ENCODE measurements around the gene UBE2S.
"Not testable (repeated sequence)": the region's sequence is repeated elsewhere in the genome, so short reads cannot be mapped to it uniquely, and the experiment has no call there.

UBE2S gene

DNA sequence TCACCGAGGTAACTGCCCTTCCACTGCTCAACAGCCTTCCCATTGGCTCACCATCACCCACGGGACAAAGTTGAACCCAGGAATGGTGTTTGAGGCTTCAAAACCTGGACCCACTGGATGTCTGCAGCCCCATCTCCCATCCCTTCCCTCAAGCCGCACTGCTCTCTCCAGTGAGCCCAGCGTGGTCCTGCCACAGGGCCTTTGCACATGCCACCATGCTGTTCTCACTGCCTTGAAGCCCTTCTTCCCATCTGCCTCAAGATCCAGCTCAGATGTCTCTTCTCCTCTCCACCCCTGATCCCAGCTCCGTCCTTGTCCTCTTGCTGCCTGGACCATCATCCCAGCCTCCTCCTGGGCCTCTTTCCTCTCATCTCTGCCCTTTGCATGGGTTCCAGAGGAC is 31.5 kb upstream of the UBE2S start:
- DNase-seq = no peak

DNA sequence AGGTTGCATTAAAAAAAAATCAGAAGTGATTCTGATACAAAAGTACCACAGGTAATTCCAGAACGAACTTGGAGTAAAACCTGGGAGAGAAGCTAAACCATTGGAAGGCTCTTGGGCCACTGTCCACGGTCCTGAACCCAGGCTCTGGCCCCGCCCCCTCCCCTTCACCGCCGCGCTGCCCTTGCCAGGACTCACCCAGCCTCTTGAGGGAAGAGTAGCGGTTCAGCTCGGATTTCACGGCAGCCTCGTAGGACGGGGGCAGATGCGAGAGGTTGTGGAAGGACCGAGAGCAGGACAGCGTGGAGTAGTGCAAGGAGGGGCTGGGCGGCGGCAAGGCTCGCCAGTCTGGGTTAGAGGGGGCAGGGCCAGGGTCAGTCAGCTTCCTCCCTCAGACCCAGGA is 29.8 kb upstream of the UBE2S start:
- no peak for DNase-seq

DNA sequence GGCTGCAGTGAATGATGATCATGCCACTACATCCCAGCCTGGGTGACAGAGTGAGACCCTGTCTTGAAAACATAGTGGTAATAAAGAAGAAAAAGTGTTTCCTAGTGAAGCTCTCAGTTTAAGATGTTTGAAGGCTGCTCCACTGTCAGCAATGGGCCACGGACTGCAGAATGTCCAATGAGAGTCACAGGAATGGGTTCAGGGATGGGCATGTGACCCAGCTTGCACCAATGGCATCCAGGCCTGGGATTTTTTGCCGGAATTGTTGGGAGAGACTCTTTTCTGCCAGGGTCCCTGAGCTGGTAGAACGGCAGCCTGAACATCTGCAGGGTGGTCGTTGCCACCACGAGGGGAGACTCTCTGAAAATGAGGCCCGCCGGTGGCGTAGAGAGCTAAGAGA is 29.3 kb upstream of the UBE2S start:
- DNase-seq = no peak

DNA sequence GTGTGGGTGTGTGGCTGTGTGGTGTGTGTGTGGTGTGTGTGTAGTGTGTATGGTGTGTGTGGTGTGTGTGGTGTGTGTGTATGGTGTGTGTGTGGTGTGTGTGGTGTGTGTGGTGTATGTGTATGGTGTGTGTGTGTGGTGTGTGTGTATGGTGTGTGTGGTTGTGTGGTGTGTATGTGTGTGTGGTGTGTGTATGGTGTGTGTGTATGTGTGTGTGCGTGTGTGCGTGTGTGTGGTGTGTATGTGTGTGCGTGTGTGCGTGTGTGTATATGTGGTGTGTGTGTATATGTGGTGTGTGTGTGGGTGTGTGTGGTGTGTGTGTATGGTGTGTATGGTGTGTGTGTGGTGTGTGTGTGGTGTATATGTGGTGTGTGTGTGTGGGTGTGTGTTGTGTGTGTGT is 27.4 kb upstream of the UBE2S start:
- no peak for DNase-seq

DNA sequence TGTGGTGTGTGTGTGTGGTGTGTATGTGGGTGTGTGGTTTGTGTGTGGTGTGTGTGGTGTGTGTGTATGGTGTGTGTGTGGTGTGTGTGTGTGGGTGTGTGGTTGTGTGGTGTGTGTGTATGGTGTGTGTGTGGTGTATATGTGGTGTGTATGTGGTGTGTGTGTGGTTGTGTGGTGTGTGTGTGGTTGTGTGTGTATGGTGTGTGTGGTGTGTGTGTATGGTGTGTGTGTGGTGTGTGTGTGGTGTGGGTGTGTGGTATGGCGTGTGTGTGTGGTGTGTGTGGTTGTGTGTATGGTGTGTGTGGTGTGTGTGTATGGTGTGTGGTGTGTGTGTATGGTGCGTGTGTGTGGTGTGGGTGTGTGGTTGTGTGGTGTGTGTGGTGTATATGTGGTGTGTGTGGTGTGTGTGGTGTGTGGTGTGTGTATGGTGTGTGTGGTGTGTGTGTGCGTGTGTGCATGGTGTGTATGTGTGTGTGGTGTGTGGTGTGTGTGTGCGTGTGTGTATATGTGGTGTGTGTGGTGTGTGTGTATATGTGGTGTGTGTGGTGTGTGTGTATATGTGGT is 26.9 kb upstream of the UBE2S start:
- no peak for DNase-seq

DNA sequence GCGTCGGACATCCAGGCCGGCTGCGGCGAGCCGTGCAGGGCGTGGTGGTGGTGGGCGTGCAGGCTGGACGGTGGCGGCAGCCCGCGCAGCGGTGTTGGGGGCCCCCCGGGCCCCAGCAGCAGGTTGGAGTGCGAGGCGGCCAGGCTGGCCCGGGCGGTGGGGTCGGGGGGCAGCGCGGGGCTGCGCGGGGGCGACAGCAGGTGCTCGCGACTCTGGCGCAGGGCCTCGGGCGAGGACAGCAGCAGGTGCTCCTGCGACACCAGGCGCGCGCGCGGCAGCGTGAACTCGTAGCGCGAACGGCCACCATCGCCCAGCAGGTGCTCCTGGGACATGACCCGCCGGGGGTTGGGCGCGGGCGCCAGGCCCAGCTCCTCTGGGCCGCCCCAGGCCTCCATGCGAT is 25.7 kb upstream of the UBE2S start:
- no peak for DNase-seq

DNA sequence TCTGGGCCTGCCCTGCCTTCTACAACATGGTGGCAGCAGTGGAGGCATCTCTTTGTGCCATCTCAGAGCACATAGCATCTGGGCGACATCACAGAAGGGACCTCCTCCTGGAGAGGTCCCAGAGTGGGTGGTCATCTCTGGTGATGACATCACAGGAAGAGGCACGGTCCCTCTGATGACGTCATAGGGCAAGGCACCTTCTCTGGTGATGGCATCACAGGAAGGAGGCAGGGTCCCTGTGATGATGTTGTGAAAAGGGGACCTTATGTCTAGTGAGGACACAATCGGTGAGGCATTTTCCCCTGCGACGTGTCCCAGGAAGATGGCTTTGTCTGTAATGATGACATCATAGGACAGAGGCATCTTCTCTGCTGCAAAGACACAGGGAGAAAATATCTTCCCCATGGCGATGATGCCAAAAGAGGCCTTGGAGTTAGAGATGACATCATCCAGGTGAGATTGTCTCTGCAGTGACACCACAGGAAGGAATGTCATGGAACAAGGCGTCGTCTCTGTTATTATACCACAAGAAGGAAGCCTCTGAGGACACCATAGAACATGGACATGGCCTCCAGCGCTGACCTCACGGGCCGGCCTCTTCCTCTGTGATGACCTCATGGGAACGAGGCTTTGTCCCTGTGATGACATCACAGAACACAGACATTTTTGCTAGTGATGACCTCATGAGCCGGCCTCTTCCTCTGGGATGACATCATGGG is 24.8 kb upstream of the UBE2S start:
- no peak for DNase-seq

DNA sequence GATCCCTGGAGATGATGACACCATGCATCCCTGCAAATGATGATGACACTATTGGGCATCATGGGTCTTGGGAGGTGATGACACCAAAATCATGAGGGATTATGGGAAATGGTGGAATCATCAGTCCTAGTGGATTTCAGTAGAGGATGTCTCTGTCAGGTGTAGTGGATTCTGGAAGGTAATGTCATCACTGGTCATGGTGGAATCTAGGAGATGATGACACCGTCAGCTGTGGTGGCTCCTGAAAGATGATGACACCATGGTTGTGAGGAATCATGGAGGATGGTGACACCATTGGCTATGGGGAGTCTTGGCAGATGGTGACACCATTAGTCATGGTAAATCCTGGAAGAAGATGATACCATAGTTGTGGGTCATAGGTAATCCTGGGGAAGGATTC is 23.6 kb upstream of the UBE2S start:
- no peak for DNase-seq

DNA sequence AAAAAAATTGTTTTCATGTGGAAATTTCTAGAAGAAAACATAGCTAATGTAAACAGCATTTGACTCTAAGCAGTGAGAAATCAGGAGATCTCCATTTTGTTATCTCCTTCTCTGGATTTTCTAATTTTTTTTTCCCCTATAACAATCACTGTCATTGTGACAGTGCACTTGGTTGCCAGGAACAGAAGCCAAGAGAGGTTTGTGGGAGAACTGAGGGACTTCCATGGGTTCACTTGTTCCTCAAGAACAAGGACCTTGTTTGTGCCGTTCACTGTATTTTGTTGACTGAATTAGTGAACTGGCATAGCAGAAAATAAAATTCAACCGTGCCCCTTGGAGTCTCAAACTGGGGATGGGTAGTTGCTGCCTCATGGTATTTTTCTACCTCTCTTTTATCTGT is 18.5 kb upstream of the UBE2S start:
- no peak for DNase-seq

DNA sequence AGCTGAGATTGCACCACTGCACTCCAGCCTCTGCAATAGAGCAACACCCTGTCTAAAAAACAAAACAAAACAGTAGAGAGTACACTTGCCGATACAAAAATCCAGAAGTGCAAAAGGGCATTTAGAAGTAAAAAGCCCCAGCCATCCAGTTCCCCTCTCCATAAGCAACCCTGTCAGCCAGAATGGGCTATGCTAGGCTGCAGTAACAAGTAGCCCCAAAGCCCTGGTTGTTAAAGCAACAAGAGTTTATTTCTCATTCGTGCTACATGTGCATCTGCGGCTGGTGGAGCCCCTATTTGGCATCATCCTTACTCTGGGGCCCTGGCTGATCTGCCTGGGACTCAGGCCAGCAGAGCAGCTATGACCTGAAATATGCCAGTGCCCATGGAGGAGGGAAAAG is 16.9 kb upstream of the UBE2S start:
- DNase-seq = no peak

DNA sequence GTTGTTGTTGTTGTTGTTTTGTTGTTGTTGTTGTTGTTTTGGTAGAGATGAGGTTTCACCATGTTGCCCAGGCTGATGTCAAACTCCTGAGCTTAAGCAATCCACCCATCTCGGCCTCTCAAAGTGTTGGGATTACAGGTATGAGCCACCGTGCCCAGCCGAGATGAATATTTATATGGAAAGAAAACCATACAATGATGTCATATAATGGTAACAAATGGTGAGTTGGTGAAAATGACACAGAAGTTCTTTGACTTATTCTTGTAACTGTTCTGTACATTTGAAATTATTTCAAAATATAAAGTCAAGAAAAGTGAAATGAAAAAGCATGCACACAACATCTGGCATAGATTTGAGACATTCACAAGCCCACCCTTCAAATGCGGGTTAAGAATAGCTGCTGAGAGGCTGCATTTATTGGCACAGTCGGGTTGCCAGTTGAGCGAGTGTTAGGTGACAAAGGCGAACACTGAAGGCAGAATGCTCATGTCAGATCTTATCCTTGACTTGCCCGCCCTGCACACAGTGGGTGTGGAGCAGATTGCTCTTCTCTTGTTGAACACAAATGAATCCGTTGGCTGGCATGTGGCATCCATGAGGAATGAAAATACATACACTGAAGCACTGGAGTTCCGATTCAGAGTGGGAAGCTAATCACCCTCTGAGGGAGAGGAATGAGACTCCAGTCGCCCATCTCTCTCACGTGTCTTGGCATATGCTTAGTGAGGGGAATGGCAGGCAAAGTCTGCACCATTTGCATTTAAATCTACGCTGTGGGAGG is 15.8 kb upstream of the UBE2S start:
- DNase-seq = no peak

DNA sequence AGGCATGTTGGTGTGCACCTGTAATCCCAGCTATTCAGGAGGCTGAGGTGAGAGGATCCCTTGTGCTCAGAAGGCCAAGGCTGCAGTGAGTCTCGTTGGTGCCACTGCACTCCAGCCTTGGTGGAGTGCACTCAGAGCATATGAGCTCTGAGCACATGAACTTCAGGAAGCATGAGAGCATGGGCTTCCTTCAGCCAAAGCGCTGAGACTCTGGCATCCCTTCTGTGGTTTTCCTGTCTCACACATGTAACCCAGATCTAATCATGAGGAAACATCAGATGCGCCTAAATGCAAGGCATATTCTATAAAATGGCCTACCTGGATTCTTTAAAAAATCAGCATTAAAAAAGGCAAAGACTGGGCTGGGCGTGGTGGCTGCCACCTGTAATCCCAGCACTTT is 13.7 kb upstream of the UBE2S start:
- DNase-seq = not testable (repeated sequence)

DNA sequence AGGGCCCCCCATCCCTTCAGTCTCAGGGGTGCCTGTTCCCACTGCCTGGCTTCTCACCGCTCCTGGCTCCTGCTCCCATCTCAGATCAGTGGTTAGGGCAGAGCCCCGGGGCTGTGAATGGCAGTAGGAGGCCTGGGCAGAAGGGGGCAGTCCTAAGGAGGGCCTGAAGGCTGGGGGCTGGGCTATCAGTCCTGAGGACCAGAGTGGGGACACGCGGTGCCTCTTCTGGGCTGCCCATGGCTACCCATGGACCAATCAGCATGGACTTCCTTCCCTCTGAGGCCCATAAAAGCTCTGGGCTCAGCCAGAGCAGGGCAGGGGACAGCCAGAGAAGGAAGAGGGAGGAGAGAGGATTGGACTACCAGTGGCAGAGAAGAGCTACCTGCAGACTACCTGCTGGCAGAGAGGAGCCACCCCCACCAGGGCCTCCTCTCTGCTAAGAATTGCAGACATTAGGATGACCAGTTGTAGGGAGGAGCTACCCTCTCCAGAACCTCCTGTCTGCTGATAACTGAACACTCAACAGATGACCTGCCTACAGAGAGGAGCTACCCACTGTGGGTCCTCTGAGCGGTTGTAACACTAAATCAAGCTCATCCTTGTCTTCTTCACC is 12.1 kb upstream of the UBE2S start:
- no peak for DNase-seq

DNA sequence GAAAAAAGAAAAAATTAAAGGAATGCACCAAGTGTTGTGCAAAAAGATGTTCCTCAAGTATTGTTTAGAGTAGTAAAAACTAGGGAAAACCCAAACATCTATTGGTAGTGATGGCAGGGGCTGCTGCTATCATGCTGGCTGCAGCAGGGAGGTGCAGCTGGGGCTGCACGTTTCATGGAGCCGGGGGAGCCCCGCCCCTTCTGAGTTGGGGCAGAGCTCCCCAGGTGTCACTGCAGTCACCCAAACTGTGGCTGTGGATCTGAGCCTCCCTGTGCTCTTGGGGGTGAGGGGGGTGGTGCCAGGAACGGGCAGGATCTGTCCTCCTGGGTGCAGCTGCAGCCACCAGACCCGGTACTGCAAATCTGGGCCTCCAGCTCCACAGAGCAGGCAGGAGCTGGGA is 11.5 kb upstream of the UBE2S start:
- DNase-seq = no peak

DNA sequence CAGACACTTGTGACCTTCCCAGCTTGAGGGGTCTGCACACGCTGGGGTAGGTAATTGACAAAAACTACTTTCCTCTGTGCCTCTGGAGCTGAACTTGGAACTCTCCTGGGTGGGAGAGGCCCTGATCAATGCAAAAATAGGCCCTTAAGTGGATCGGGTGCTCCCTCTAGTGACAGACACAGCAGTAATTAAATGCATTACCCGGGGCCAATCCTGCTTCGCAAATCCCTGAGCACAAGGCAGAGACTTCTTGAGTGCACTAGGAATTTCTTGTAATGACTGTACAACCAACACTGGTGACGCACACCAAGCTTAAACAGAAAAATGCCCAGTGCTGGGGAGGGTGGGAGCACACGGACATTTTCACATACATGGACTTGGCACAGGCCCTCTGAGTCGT is 10.6 kb upstream of the UBE2S start:
- peak; percentile 49 to 63 for DNase-seq

DNA sequence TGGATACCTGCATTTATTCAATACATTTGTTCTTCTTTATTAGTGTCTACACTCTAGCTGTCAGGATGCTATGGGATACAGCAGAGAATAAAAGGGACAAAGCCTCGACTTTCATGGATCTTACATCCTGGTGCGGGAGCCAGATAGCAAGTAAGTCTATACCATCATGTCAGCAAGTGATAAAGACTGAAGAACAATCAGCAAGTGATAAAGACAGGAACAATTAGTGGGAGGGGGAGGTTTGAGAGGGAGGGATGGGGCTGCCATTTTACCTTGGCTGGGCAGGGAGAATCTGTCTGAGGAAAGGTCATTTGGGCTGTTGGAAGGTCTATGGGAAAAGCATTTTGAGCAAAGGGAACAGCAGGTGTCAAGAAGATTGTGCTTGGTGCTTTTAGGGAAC is 2.6 kb upstream of the UBE2S start:
- no peak for DNase-seq

DNA sequence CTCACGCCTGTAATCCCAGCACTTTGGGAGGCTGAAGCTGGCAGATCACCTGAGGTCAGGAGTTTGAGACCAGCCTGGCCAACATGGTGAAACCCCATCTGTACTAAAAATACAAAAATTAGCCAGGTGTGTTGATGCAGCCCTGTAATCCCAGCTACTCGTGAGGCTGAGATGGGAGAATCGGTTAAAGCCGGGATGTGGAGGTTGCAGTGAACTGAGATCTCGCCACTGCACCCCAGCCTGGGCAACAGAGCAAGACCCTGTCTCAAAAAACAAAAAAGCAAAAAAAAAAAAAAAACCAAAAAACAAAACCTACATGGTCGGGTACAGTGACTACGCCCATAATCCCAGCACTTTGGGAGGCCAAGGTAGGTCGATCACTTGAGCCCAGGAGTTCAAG is 1.6 kb upstream of the UBE2S start:
- not testable (repeated sequence) for DNase-seq

DNA sequence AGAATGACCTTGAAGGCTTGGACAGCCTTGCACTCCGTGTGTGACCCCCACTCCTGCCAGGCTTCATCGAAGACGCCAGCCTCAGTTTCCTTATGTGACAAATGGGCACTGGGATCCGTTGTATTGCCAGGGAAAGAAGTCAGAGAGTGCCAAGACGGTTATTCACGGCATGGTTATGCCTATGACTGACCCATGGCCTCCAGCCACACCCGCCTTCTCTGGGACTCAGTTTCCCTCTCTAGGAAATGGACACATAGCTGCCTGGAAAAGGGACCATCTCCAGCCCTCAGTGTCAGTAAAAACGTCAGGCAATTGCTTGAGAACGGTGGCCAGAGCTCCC is 915 bp upstream of the UBE2S start:
- DNase-seq = no peak

DNA sequence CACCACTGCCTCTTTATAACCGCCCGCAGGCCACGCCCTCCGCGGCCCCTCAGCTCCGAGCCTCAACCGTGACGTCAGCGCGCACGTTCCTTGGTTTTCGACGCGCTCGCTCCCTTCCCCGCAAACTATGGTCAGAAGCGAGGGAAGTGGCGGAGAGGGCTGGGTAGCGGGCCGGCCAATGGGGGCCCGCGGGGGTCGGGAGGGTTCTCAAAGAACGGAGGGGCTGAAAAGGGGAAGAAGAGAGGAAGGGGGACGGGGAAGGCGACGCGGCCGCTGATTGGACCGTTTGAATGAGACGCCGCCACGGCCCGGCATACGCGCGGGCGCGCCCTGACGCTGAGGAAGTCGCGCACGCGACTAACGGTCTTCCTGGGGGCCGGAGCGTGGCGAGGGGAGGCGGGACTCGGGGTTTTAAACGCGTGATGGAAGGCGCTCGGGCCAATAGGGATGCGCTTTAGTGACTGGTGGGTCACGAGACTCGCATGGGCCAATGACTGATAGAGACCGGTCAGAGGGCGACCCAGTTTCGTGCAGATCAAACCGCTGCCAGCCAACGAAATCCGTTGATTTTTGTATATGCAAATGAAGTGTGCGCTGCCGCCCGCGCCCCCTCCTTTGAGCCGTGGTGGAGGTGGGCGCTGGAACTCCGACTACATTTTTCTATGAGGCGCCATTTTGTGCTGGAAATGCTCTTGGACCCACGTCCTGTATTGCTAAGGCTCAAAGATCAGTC is 378 bp upstream of the UBE2S start:
- DNase-seq = peak; percentile 95 to 96

DNA sequence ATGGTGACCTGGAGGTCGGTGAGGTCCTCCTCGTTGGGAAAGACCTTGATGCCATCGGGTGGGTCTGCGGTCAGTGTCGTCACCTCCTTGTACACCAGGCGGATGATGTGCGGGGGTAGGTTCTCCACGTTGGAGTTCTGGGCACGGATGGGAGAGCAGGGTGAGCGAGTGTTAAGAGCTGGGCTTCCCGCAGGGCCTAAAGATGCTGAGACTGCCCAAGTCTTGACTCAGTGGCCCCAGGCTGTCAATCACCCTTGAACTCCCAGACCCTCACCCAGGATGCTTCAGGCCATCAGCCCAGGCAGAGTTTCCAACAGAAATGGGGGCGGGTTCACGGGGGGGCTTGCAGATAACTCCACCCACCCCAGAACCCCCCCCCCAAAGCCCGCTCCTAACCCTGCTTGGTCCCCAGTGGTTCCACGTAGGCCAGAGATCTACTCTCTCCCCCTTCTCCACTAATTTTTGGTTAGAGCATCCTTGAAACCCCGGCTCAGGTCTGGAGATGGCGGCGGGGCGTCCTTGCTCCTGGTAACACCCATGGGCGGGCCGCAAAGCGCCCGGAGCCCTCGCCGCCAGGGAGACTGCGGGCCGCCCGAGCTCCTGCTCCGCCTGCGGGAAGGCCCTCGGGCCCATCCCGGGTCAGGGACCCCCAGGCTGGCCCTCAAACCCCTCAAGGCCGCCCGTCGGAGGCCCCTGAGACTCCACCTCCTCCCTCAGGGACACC is 600 bp downstream of the UBE2S start:
- no peak for DNase-seq

DNA sequence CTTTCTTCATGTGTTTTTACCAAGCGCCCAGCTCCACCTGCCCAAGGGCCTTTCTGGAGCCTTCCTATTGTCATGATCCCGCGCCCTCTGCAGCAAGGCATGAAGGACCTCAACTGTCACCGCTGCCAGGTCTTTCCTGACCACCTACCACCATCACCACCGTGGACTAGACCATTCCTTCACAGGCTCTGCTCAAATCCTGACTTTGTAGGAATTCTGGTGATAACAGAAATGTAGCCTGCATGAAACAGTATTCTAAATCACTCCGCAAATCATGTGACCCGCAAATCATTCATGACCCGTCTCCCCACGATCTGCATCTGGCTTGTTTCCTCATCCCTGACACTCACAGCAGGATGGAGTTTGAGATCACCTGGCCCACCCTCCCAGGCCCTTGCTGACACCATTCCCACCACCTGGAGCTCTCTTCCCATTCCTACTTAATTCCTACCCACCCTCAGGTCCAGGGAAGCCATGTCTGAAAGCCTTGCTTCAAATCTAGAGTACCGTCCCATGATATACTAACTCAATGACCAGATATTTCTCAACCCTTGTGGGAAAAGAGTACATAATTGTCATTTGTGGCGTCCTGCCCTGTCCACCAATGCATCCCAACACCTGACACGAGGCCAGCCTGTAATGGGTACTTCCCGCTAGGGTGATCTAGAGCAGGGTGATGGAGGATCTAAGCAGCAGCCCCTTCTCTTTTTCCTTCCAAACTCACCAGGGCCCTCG is 1.3 kb downstream of the UBE2S start:
- no peak for DNase-seq

DNA sequence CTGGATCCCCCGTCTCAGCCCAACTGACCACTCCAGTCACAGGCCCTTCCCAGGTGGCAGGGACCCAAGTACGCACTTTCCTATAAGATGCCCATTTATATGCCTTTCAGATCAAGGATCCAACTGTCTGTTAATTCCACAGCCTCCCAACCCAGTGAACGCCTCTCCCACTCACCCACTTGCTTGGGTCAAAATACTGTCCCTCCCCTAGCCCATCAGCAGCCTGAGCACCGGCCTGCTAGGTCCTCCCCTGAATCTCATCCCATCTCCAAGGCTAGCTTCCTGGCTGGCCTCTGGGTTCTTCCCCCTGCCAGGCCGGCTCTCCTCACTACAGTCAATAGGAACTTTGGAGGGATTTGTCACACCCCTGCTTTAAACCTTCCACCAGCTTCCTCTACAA is 1.9 kb downstream of the UBE2S start:
- no peak for DNase-seq

Data from stimulated activated CD4-positive, alpha-beta T cell treated with anti-CD3 and anti-CD28 coated beads, Interleukin-2, amount 100 ng/mL, for 24 hours (primary cell).